DOHH2 (cell line): ENCODE data around the gene ANKRD30B.
"Not testable (repeated sequence)": the region's sequence is repeated elsewhere in the genome, so short reads cannot be mapped to it uniquely, and the experiment has no call there.

Experiments
- H3F3A ChIP-seq: fragments of 200-600 bp; sonication (generic), shearing (Covaris generic); 2 replicates; pipeline ENCODE4 v1.6.0; 2016; ENCODE audit warnings: antibody characterized with exemption, mild to moderate bottlenecking; ENCODE audit not compliant: control insufficient read depth, insufficient read depth
- H3K27ac ChIP-seq: fragments of 200-600 bp; sonication (generic); 2 replicates; pipeline ENCODE4 v1.5.1; 2014; ENCODE audit warnings: low read depth, mild to moderate bottlenecking, low read length, moderate library complexity
- H3K27me3 ChIP-seq: fragments of 200-600 bp; sonication (generic); 2 replicates; pipeline ENCODE4 v1.6.1; 2014; ENCODE audit warnings: mild to moderate bottlenecking, low read length, mixed read lengths; ENCODE audit not compliant: control insufficient read depth
- H3K36me3 ChIP-seq: fragments of 200-600 bp; sonication (generic); 2 replicates; pipeline ENCODE4 v1.6.1; 2014; ENCODE audit warnings: mild to moderate bottlenecking, low read length, moderate library complexity, mixed read lengths; ENCODE audit not compliant: control insufficient read depth
- H3K4me1 ChIP-seq: fragments of 200-600 bp; sonication (generic); 2 replicates; pipeline ENCODE4 v1.6.1; 2014; ENCODE audit warnings: mild to moderate bottlenecking, low read length, mixed read lengths; ENCODE audit not compliant: control insufficient read depth
- H3K4me2 ChIP-seq: fragments of 200-600 bp; sonication (generic); 2 replicates; pipeline ENCODE4 v1.6.0; 2014; ENCODE audit warnings: mild to moderate bottlenecking, low read length, moderate library complexity
- H3K4me3 ChIP-seq: fragments of 200-600 bp; sonication (generic); 2 replicates; pipeline ENCODE4 v1.5.1; 2014; ENCODE audit warnings: mild to moderate bottlenecking, low read length, mixed read lengths
- H3K79me2 ChIP-seq: fragments of 200-600 bp; sonication (generic); 2 replicates; pipeline ENCODE4 v1.6.1; 2014; ENCODE audit warnings: mild to moderate bottlenecking, low read length, mixed read lengths; ENCODE audit not compliant: control insufficient read depth
- H3K9me2 ChIP-seq: fragments of 200-600 bp; sonication (generic); replicated peaks from 2 replicates; pipeline ENCODE4 v1.6.1; 2014; ENCODE audit warnings: mild to moderate bottlenecking, low read length, mixed read lengths; ENCODE audit not compliant: control insufficient read depth
- H3K9me3 ChIP-seq: fragments of 200-600 bp; sonication (generic); 2 replicates; pipeline ENCODE4 v1.6.1; 2014; ENCODE audit warnings: antibody characterized with exemption, low read length, mixed read lengths; ENCODE audit not compliant: control insufficient read depth, insufficient read depth
- H4K20me1 ChIP-seq: fragments of 200-600 bp; sonication (generic); 2 replicates; pipeline ENCODE4 v1.6.0; 2014; ENCODE audit warnings: low read depth, mild to moderate bottlenecking, antibody characterized with exemption, low read length, moderate library complexity; ENCODE audit not compliant: control insufficient read depth, insufficient read depth
- CTCF ChIP-seq: fragments of 200-600 bp; sonication (generic); IDR thresholded peaks from one replicate; pipeline ENCODE4 v1.5.1; 2014; ENCODE audit warnings: antibody characterized with exemption, mild to moderate bottlenecking, low read depth, low read length; ENCODE audit not compliant: poor library complexity, severe bottlenecking
- EZH2phosphoT487 ChIP-seq: fragments of 200-600 bp; sonication (generic); IDR thresholded peaks from 2 replicates; pipeline ENCODE4 v1.6.1; 2017; ENCODE audit warnings: borderline replicate concordance, mild to moderate bottlenecking, antibody characterized with exemption, low read length, moderate library complexity, mixed read lengths

Gene ANKRD30B

DNA sequence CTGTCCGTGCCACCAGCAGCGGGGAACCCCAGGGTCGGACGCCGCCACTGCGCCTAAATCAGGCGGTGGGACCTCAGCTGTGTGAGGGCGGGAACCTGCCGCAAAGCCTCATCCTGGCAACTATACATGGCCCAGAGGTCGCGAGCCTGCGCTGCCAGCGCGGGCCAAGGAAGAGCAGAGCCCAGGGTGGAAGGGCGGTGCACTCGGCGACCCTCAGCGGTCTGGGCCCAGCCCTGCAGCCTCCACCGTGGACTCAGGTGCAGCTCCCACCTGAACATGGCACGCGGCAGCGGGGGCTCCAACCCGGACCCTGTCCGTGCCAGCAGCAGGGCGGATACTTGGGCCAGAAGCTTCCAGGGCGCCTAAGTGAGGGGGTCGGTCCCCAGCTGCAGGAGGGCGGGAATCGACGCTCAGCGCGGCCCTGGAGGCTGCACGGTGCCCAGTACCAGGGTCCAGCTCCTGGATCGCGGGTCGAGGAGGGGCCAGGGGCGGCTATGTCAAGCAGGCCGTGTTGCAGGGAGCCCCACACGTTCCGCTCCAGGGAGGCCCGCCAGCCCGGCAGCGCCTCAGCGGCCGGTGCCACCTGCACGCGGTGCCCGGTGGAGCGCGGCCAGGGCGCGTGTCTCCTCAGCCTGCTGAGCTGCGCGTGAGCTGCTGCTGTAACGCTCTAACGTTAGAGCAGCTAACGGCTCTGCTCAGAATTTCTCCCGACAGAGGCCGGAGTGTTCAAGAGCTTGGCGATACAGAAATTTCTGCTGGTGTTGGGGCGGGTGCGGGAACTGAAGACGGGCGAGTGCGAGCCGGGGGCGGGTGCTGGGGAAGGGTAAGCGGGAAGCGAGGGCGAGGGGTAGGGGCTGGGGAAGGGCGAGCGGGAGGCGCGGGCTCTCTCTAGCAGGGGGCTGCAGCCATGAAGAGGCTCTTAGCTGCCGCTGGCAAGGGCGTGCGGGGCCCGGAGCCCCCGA, at the start of gene ANKRD30B:
Gene ANKRD30B, plus strand, starts transcription at position 660 of the 962 bp plus-strand sequence. Its CDS starts 248 bp downstream, at position 908.
- no peaks in the 10 kb centered on the region for H3K79me2 ChIP-seq
- H3K9me3 ChIP-seq = no peaks in the 10 kb centered on the region; the same call in 1 of the 2 replicates
- H3K27me3 ChIP-seq = no peaks in the 10 kb centered on the region
- H3K4me2 ChIP-seq = no peak within 1 kb of the TSS
- H3K36me3 ChIP-seq = no peaks in the 10 kb centered on the region
- no peak within 1 kb of the TSS for H3K27ac ChIP-seq
- no peaks in the 10 kb centered on the region for H3K9me2 ChIP-seq
- no peaks in the 10 kb centered on the region for H3F3A ChIP-seq
- H3K4me3 ChIP-seq = no peak within 1 kb of the TSS
- no peaks in the 10 kb centered on the region for H3K4me1 ChIP-seq
- no peaks in the 10 kb centered on the region for H4K20me1 ChIP-seq
- TF ChIP-seq CTCF (no peak), EZH2phosphoT487 (no peak)

DNA sequence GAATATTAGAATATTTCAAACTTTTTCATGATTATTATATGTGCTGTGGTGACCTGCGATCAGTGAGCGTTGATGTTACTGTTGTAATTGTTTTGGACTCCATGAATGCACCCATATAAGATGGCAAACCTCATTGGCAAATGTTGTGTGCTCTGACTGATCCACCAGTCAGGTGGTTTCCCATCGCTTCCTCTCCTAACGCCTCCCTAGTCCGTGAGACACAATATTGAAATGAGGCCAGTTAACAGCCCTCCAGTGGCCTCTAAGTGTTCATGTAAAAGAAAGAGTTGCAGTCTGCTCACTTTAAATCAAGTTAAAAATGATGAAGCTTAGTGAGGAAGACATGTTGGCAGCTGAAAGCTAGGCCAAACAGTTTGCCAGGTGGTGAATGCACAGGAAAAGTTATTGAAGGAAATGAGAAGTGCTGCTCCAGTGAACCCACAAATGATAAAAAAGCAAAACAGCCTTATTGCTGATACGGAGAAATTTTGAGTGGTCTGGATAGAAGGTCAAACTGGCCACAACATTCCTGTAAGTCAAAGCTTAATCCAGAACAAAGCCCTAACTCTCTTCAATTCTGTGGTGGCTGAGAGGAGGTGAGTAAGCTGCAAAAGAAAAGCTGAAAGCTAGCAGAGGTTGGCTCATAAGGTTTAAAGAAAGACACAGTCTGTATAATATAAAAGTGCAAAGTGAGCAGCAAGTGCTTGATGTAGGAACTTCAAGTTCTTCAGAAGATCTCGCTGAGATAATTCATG, 46.5 kb upstream of the ANKRD30B start:
- H3F3A ChIP-seq, H3K27me3 ChIP-seq, H4K20me1 ChIP-seq, H3K27ac ChIP-seq, H3K9me2 ChIP-seq, H3K4me1 ChIP-seq, H3K36me3 ChIP-seq, H3K4me2 ChIP-seq, H3K9me3 ChIP-seq, H3K4me3 ChIP-seq, H3K79me2 ChIP-seq: not testable (repeated sequence)

DNA sequence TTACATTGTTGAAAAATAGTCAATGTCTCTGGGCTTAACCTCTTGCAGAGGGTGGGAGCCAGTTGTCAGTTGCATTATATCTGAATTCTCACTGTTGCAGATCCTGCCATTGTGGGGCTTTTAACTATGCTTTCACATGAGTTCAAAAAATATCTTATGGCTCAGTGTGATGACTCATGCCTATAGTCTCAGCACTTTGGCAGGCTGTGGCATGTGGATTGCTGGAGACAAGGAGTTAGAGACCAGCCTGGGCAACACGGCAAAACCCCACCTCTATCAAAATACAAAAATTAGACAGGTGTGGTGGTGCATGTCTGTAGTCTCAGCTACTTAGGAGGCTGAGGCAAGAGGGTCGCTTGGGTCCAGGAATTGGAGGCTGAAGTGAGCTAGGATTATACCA, 38.2 kb upstream of the ANKRD30B start:
- H3K27me3 ChIP-seq, H4K20me1 ChIP-seq, H3K79me2 ChIP-seq, H3K27ac ChIP-seq, H3F3A ChIP-seq, H3K4me2 ChIP-seq, H3K4me1 ChIP-seq, H3K9me3 ChIP-seq, H3K9me2 ChIP-seq, H3K4me3 ChIP-seq, H3K36me3 ChIP-seq: not testable (repeated sequence)

GRCh38 chr18:14721569-14721968, 26.4 kb upstream of the ANKRD30B start:
- H4K20me1 ChIP-seq, H3F3A ChIP-seq, H3K36me3 ChIP-seq, H3K9me3 ChIP-seq, H3K79me2 ChIP-seq, H3K9me2 ChIP-seq, H3K27ac ChIP-seq, H3K4me3 ChIP-seq, H3K27me3 ChIP-seq, H3K4me2 ChIP-seq, H3K4me1 ChIP-seq: not testable (repeated sequence)

DNA sequence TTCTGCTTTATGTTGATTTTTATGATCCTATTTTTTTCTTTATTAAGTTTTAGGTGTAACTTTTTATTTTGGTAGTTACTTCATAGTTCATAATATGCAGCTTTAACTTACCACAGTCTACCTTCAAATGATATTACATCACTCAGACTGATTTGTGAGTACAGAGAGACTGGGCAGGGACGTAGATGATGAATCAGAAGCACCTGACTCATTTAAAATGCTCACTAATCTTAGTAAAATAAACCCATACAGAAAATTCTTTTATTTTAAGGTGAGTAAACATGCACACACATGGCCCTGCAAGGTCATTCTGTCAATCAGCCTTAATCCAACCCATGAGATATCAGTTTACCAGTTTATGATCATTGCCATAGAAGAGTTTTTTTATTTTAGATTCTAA, 8.9 kb upstream of the ANKRD30B start:
- not testable (repeated sequence) for H3K27ac ChIP-seq, H3K4me1 ChIP-seq, H3K4me3 ChIP-seq, H3K79me2 ChIP-seq, H3K9me2 ChIP-seq, H4K20me1 ChIP-seq, H3K36me3 ChIP-seq, H3K9me3 ChIP-seq, H3K27me3 ChIP-seq, H3K4me2 ChIP-seq, H3F3A ChIP-seq
